D721Med (cell line): Measurements from ENCODE around the gene VPS39.

Experiments used
- DNase-seq: peaks from one replicate; pipeline ENCODE4 v3.0.0; 2011; ENCODE audit warnings: low spot score; ENCODE audit not compliant: insufficient read length
- FAIRE-seq: peaks from 2 replicates; lab custom pipeline; 2011; peaks lifted over from hg19 to GRCh38; lab: Jason Lieb, UNC
- CTCF ChIP-seq: IDR thresholded peaks from 2 replicates; pipeline ENCODE4 v1.5.1; 2012; ENCODE audit warnings: mild to moderate bottlenecking, control low read depth; ENCODE audit not compliant: insufficient read depth; ENCODE audit errors: missing control alignments

The VPS39 gene

GRCh38 chr15:42151736-42152135 lies 56.4 kb downstream of the VPS39 start:
- DNase-seq (no peak), FAIRE-seq (no peak)
- no peak for TF ChIP-seq CTCF

- no peak for FAIRE-seq
- no peak for TF ChIP-seq CTCF
- no peak for DNase-seq
Measured at GRCh38 chr15:42151141-42151561, 57.0 kb downstream of the VPS39 start.

GRCh38 chr15:42150219-42150970 lies 57.7 kb downstream of the VPS39 start:
- no peak for FAIRE-seq
- no peak for TF ChIP-seq CTCF
- DNase-seq, result no peak

GRCh38 chr15:42149493-42150218 lies 58.4 kb downstream of the VPS39 start:
- no peak for TF ChIP-seq CTCF
- DNase-seq (no peak), FAIRE-seq (no peak)

GRCh38 chr15:42148808-42149492 lies 59.2 kb downstream of the VPS39 start:
- FAIRE-seq, result no peak
- no peak for TF ChIP-seq CTCF
- no peak for DNase-seq

GRCh38 chr15:42147431-42147735 lies 60.7 kb downstream of the VPS39 start:
- no peak for FAIRE-seq
- TF ChIP-seq CTCF, result no peak
- no peak for DNase-seq
